Measurements from ENCODE around the gene RPN1. TPM values are rescaled to one million over a fixed set of nuclear protein-coding genes. Genes with fewer than 3 reads are reported as not detected.

RPN1 gene
- total and polyA plus RNA-seq, 2 of the 8 experiments (the other 6 are each of a cell fraction or from before 2014, with no cell fraction given): 165 to 211 TPM

GRCh38 chr3:128634075-128634611 lies 16.5 kb downstream of the RPN1 start:
- Histone ChIP-seq H2BK20ac (ENCODE audit: low read length) (no peak overlapping the region), H2BK15ac (ENCODE audit: low read length) (no peak overlapping the region), H3K23ac (ENCODE audit: insufficient read length) (no peak overlapping the region), H2AK5ac (ENCODE audit: low read depth, low read length) (no peak overlapping the region), H2BK12ac (ENCODE audit: low read depth, low read length) (no peak overlapping the region), H3K23me2 (ENCODE audit: low read depth, low read length) (no peaks in the 10 kb centered on the region), H4K5ac (ENCODE audit: insufficient read length, low read depth, low read length) (no peak overlapping the region), H3K4me2 (ENCODE audit: insufficient read depth in 1 of 2, low read depth in 2 of 2, low read length in 2 of 2) (no peak overlapping the region), H4K20me1 (replicated peaks in 1 of 2; ENCODE audit: control insufficient read depth in 1 of 2, insufficient read depth in 2 of 2, low read length in 2 of 2) (peaks cover 0 to 4% of the 10 kb centered on the region in 2 experiments), H3K9ac (replicated peaks in 1 of 4; ENCODE audit: extremely low read depth in 1 of 4, low read depth in 3 of 4, low read length in 3 of 4) (no peak overlapping the region), H2AFZ (ENCODE audit: low read length) (no peak overlapping the region), H3K4me1 (replicated peaks in 1 of 4; ENCODE audit: control insufficient read depth in 3 of 4, insufficient read depth in 4 of 4, low read length in 3 of 4) (no peaks in the 10 kb centered on the region), H3K14ac (ENCODE audit: insufficient read length) (no peak overlapping the region), H3K18ac (ENCODE audit: extremely low read depth, low read length) (no peak overlapping the region), H3K36me3 (ENCODE audit: control insufficient read depth in 2 of 4, insufficient read depth in 4 of 4, low read length in 3 of 4) (peaks cover 17 to 52% (median 27%) of the 10 kb centered on the region in 4 experiments), H2BK120ac (replicated peaks; ENCODE audit: low read depth, low read length) (no peak overlapping the region), H3K79me2 (ENCODE audit: control insufficient read depth in 1 of 2, insufficient read depth in 2 of 2, low read length in 2 of 2) (peaks cover 0 to 16% of the 10 kb centered on the region in 2 experiments; a peak in 2 of 4 replicates), H4K91ac (replicated peaks; ENCODE audit: insufficient read length, low read length) (no peak overlapping the region), H3K4me3 (ENCODE audit: extremely low read depth in 1 of 4, insufficient read depth in 2 of 4, low read depth in 3 of 4, low read length in 4 of 4) (no peak overlapping the region), H3K56ac (replicated peaks; ENCODE audit: insufficient read length, low read depth, low read length) (no peak overlapping the region), H3K27ac (ENCODE audit: low read depth, low read length) (no peak overlapping the region), H2BK5ac (ENCODE audit: low read depth, low read length) (no peak overlapping the region), H3K79me1 (ENCODE audit: low read depth, low read length) (peaks cover 6% of the 10 kb centered on the region), H3K4ac (replicated peaks; ENCODE audit: insufficient read length, low read depth, low read length) (no peak overlapping the region), H3K9me3 (ENCODE audit: insufficient read depth in 2 of 2, low read depth in 1 of 2, low read length in 1 of 2) (no peaks in the 10 kb centered on the region), H3K27me3 (replicated peaks in 1 of 4; ENCODE audit: control insufficient read depth in 3 of 4, extremely low read depth in 1 of 4, insufficient read depth in 3 of 4, low read length in 3 of 4) (no peaks in the 10 kb centered on the region), H4K8ac (ENCODE audit: extremely low read depth, insufficient read depth, low read length) (no peak overlapping the region)
- no peak for DNase-seq (ENCODE audit: low read depth in 1 of 2, low spot score in 2 of 2)
- POLR2A ChIA-PET (ENCODE audit: partially characterized antibody): no interaction called here
- no peak for FAIRE-seq
- 86% methylated on average over 5 of the region's 5 CpGs; no CpG with 5 or more reads in 1 of the 2 experiments for WGBS, 2 experiments (ENCODE audit: extremely low coverage in 1 of 2, insufficient coverage in 1 of 2, insufficient read length in 1 of 2, insufficient replicate concordance in 2 of 2, low coverage in 1 of 2, low lambda C conversion rate in 2 of 2, missing lambda C conversion rate in 1 of 2)
- TF ChIP-seq BCL11A (IDR thresholded peaks at IDR 0.05; ENCODE audit: low read depth in 2 of 2, low read length in 2 of 2) (no peak), POLR2A (IDR thresholded peaks at IDR 0.05; ENCODE audit: control extremely low read depth in 1 of 2, low read depth in 2 of 2, low read length in 2 of 2) (no peak), FOSL1 (IDR thresholded peaks at IDR 0.05; ENCODE audit: insufficient read depth, low read depth, low read length) (no peak), TAF1 (IDR thresholded peaks at IDR 0.05; ENCODE audit: low read depth, low read length) (no peak), KDM4A (IDR thresholded peaks at IDR 0.05; ENCODE audit: low read depth, low read length, severe bottlenecking) (no peak), KDM5A (IDR thresholded peaks at IDR 0.05; ENCODE audit: low read length) (no peak), JUN (IDR thresholded peaks at IDR 0.05; ENCODE audit: low read depth, low read length) (no peak), BACH1 (IDR thresholded peaks at IDR 0.05; ENCODE audit: low read length) (no peak), SRF (IDR thresholded peaks at IDR 0.05; ENCODE audit: low read depth, low read length) (no peak), CEBPB (IDR thresholded peaks at IDR 0.05; ENCODE audit: low read depth, low read length) (no peak), SUZ12 (IDR thresholded peaks at IDR 0.05; ENCODE audit: low read length) (no peak), SP4 (IDR thresholded peaks at IDR 0.05; ENCODE audit: low read length) (no peak), YY1 (IDR thresholded peaks at IDR 0.05; ENCODE audit: low read depth, low read length) (no peak), TBP (IDR thresholded peaks at IDR 0.05; ENCODE audit: low read depth, low read length) (no peak), RFX5 (IDR thresholded peaks at IDR 0.05; ENCODE audit: borderline replicate concordance, low read depth, low read length) (no peak)
- CTCF ChIA-PET (ENCODE audit: partially characterized antibody): interaction anchor here (2.9 kb wide), 1 partner anchor 16 kb away, joined by 10 read pairs; no protein-coding TSS in a partner anchor
